OCI-LY1 (cell line): ENCODE results near the gene RBM43.

Experiments used
- H2AFZ ChIP-seq: fragments of 200-600 bp; sonication (generic), shearing (Covaris generic); 2 replicates; pipeline ENCODE4 v1.6.0; 2014; ENCODE audit warnings: antibody characterized with exemption, mild to moderate bottlenecking, low read length
- H3F3A ChIP-seq: fragments of 200-600 bp; sonication (generic), shearing (Covaris generic); 2 replicates; pipeline ENCODE4 v1.6.0; 2014; ENCODE audit warnings: mild to moderate bottlenecking, antibody characterized with exemption, low read length, moderate library complexity; ENCODE audit not compliant: insufficient read depth
- H3K27ac ChIP-seq: fragments of 200-600 bp; sonication (generic); 2 replicates; pipeline ENCODE4 v1.5.1; 2014; ENCODE audit warnings: low read length, mixed run types, mild to moderate bottlenecking, low read depth; ENCODE audit not compliant: poor library complexity, severe bottlenecking
- H3K27me3 ChIP-seq: fragments of 200-600 bp; sonication (generic); 2 replicates; pipeline ENCODE4 v1.6.0; 2014; ENCODE audit warnings: antibody characterized with exemption, mild to moderate bottlenecking, low read length, moderate library complexity; ENCODE audit not compliant: insufficient read depth
- H3K36me3 ChIP-seq: fragments of 200-600 bp; sonication (generic); 2 replicates; pipeline ENCODE4 v1.6.1; 2014; ENCODE audit warnings: mild to moderate bottlenecking, antibody characterized with exemption, low read length, moderate library complexity, mixed read lengths; ENCODE audit not compliant: insufficient read depth
- H3K4me1 ChIP-seq: fragments of 200-600 bp; sonication (generic); 2 replicates; pipeline ENCODE4 v1.5.1; 2014; ENCODE audit warnings: mild to moderate bottlenecking, low read length, moderate library complexity; ENCODE audit not compliant: insufficient read depth, severe bottlenecking
- H3K4me2 ChIP-seq: fragments of 200-600 bp; sonication (generic), shearing (Covaris generic); 2 replicates; pipeline ENCODE4 v1.6.1; 2014; ENCODE audit warnings: low read length
- H3K4me3 ChIP-seq: fragments of 200-600 bp; sonication (generic); 2 replicates; pipeline ENCODE4 v1.5.1; 2014; ENCODE audit warnings: low read length, low read depth, mild to moderate bottlenecking, mixed read lengths; ENCODE audit not compliant: poor library complexity, severe bottlenecking
- H3K79me2 ChIP-seq: fragments of 200-600 bp; shearing (Covaris generic); 2 replicates; pipeline ENCODE4 v1.6.1; 2016; ENCODE audit warnings: mixed run types, low read length, mixed read lengths; ENCODE audit not compliant: insufficient read depth
- H3K9ac ChIP-seq: fragments of 200-600 bp; sonication (generic), shearing (Covaris generic); 2 replicates; pipeline ENCODE4 v1.6.1; 2014; ENCODE audit warnings: mild to moderate bottlenecking, low read length, mixed read lengths
- H3K9me2 ChIP-seq: fragments of 200-600 bp; sonication (generic), shearing (Covaris generic); 2 replicates; pipeline ENCODE4 v1.6.1; 2014; ENCODE audit warnings: low read depth, mild to moderate bottlenecking, low read length, mixed read lengths
- H3K9me3 ChIP-seq: fragments of 200-600 bp; shearing (Covaris generic); 2 replicates; pipeline ENCODE4 v1.6.1; 2014; ENCODE audit warnings: low read length, mixed read lengths
- H4K20me1 ChIP-seq: fragments of 200-600 bp; sonication (generic), shearing (Covaris generic); 2 replicates; pipeline ENCODE4 v1.6.0; 2016; ENCODE audit warnings: mild to moderate bottlenecking, low read length; ENCODE audit not compliant: insufficient read depth
- CTCF ChIP-seq: fragments of 200-600 bp; sonication (generic), shearing (Covaris generic); IDR thresholded peaks from 2 replicates; pipeline ENCODE4 v1.5.1; 2017; ENCODE audit warnings: mild to moderate bottlenecking, antibody characterized with exemption, low read length, moderate library complexity, mixed read lengths
- EZH2 ChIP-seq: fragments of 200-600 bp; sonication (generic), shearing (Covaris generic); IDR thresholded peaks from 2 replicates; pipeline ENCODE4 v1.8.0; 2017; ENCODE audit warnings: borderline replicate concordance, mixed run types, mild to moderate bottlenecking, antibody characterized with exemption, low read length, moderate library complexity, mixed read lengths

Gene RBM43

DNA sequence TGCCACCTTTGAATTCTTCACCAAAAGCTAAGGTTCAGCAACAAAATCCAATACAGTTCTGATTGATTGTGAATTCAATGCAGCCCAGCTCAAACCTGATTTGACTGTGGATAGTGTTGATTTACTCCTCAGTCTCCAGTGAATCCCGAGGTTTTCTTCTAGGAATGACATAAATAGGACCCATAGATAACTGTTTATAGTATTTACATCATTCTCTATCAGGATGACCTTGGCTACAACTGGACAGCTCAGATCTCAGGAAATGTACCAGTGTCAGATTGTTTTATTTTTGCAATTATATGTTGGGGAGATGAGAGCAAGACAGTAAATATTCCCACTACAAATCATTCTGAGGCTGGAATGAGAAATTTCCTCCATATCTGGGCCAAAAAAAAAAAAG is 21.2 kb downstream of the RBM43 start:
- no peaks in the 10 kb centered on the region for H3K79me2 ChIP-seq
- H3K36me3 ChIP-seq: no peaks in the 10 kb centered on the region
- no peak for TF ChIP-seq CTCF
- no peak for TF ChIP-seq EZH2
- no peak overlapping the region for H3K9ac ChIP-seq
- no peak overlapping the region for H2AFZ ChIP-seq
- no peaks in the 10 kb centered on the region for H3K9me2 ChIP-seq
- H3F3A ChIP-seq: no peaks in the 10 kb centered on the region
- no peaks in the 10 kb centered on the region for H3K4me1 ChIP-seq
- no peaks in the 10 kb centered on the region for H3K9me3 ChIP-seq
- no peak overlapping the region for H3K4me3 ChIP-seq
- H4K20me1 ChIP-seq: no peaks in the 10 kb centered on the region
- H3K27me3 ChIP-seq: no peaks in the 10 kb centered on the region
- H3K27ac ChIP-seq: no peak overlapping the region
- H3K4me2 ChIP-seq: no peak overlapping the region

DNA sequence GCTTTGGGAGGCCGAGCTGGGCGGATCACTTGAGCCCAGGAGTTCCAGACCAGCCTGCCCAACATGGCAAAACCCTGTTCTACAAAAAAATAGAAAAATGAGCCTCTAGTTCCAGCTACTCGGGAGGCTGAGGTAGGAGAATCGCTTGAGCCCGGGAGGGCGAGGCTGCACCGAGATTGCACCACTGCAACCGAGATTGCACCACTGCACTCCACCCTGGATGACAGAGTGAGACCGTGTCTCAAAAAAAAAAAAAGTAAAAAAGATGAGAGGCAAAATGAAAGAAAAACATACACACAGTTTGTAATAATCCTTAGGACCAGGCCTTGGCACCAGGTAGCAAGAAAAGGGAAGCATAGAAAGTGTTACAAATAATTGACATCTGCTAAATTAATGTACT is 22.0 kb downstream of the RBM43 start:
- no peak overlapping the region for H3K9ac ChIP-seq
- H3K27me3 ChIP-seq: no peaks in the 10 kb centered on the region
- no peak overlapping the region for H3K4me2 ChIP-seq
- no peaks in the 10 kb centered on the region for H3K36me3 ChIP-seq
- H3F3A ChIP-seq: no peaks in the 10 kb centered on the region
- H2AFZ ChIP-seq: no peak overlapping the region
- no peaks in the 10 kb centered on the region for H3K9me3 ChIP-seq
- H3K9me2 ChIP-seq: no peaks in the 10 kb centered on the region
- H3K27ac ChIP-seq: no peak overlapping the region
- H4K20me1 ChIP-seq: no peaks in the 10 kb centered on the region
- H3K4me3 ChIP-seq: no peak overlapping the region
- H3K79me2 ChIP-seq: no peaks in the 10 kb centered on the region
- H3K4me1 ChIP-seq: no peaks in the 10 kb centered on the region
- TF ChIP-seq EZH2 (no peak), CTCF (no peak)

DNA sequence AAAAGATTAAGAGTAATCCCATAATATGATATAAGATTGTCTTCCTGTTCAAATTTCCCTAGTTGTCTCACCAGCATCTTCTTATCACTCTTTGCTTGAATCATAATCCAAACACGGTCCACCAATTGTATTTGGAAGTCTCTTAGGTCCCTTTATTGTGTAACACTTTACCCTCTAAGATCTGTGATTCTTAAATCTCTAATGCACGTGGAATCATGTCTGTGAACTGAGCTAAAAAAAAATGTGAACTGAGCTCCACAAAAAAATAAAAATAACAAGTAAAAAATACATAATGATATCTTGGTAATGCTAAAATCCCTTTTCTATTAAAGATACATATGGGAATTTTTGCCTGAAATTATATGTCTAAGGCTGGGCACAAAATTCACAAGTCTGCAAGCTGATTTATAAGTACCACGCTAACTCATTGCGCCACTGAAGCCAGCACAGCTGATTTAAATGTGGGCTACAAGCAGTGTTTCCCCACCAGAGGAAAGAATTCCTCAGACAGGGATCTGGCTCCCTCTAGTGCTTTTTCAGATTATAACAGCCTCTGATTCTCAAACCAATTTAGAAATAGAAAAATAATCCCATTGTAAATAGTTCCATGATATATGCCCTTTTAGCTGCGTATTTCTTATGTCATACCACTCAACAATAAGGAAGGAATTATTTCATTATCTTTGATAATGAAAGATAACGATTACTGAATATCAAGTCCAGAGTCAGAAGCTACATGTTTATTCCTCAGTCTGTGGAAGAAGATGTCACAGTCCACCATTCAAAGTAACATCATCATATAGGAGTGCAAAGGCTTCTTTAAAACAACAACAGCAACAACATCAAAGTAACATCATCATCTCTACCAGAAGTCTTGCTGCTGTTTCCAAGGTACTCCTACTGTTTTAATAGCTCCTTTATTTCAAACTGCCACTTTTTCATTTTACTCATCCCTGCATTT is 22.9 kb downstream of the RBM43 start:
- Histone ChIP-seq H3K4me3 (no peak overlapping the region), H3K36me3 (no peaks in the 10 kb centered on the region), H3K27ac (no peak overlapping the region), H3K79me2 (no peaks in the 10 kb centered on the region), H3K9ac (no peak overlapping the region), H3K4me2 (no peak overlapping the region), H3K4me1 (no peaks in the 10 kb centered on the region), H3K9me3 (no peaks in the 10 kb centered on the region), H2AFZ (no peak overlapping the region), H3K9me2 (no peaks in the 10 kb centered on the region), H4K20me1 (no peaks in the 10 kb centered on the region), H3K27me3 (no peaks in the 10 kb centered on the region), H3F3A (no peaks in the 10 kb centered on the region)
- TF ChIP-seq EZH2 (no peak), CTCF (peak; percentile 69)
